HEK293 (cell line): ENCODE results near the gene GHITM.

ENCODE experiments used
- MZF1 ChIP-seq: fragments of 450-650 bp; formaldehyde crosslinking; IDR thresholded peaks from 2 replicates; pipeline ENCODE4 v1.5.1; 2017; ENCODE audit warnings: missing biosample characterization, missing genetic modification characterization, borderline replicate concordance
- REST ChIP-seq: fragments of 450-650 bp; formaldehyde crosslinking; IDR thresholded peaks from 2 replicates; pipeline ENCODE4 v1.5.1; 2016; ENCODE audit warnings: missing biosample characterization, missing genetic modification characterization
- ZNF239 ChIP-seq: fragments of 450-650 bp; formaldehyde crosslinking; IDR thresholded peaks from 2 replicates; pipeline ENCODE4 v1.5.1; 2016; ENCODE audit warnings: missing biosample characterization, missing genetic modification characterization
- ZNF274 ChIP-seq, 2 experiments: fragments of 200-500 bp in 1 of 2; fragments of 450-650 bp in 1 of 2; sonication (Bioruptor generic) in 1 of 2; formaldehyde crosslinking in 1 of 2; IDR thresholded peaks; 2 replicates each; pipeline versions ENCODE4 v1.5.1 to v1.6.1; 2014 to 2016; ENCODE audit warnings: borderline replicate concordance in 1 of 2, inconsistent platforms in 1 of 2, low read length in 1 of 2, missing biosample characterization in 1 of 2, missing genetic modification characterization in 1 of 2
- ZNF510 ChIP-seq: fragments of 450-650 bp; formaldehyde crosslinking; IDR thresholded peaks from 2 replicates; pipeline ENCODE4 v1.5.1; 2018; ENCODE audit warnings: mild to moderate bottlenecking, missing genetic modification characterization, missing biosample characterization; ENCODE audit not compliant: insufficient replicate concordance
- ZNF555 ChIP-seq: fragments of 450-650 bp; formaldehyde crosslinking; conservative IDR thresholded peaks from 2 replicates; pipeline ENCODE4 v1.5.1; 2017; ENCODE audit warnings: missing biosample characterization, mild to moderate bottlenecking, missing genetic modification characterization, inconsistent platforms
- ZNF600 ChIP-seq: fragments of 450-650 bp; formaldehyde crosslinking; IDR thresholded peaks from 2 replicates; pipeline ENCODE4 v1.5.1; 2016; ENCODE audit warnings: missing biosample characterization, missing genetic modification characterization

GRCh38 chr10:84173501-84173929 lies 34.2 kb downstream of the GHITM start, which contains the start of gene GPR15LG:
- TF ChIP-seq ZNF600 (tag by site-specific recombination) (no peak), ZNF239 (tag by site-specific recombination) (no peak), REST (tag by site-specific recombination) (no peak), MZF1 (no peak), ZNF555 (no peak), ZNF274 (IDR thresholded peaks at IDR 0.05; ENCODE audit: low read length) (no peak), ZNF274 (tag by site-specific recombination; IDR thresholded peaks at IDR 0.05; ENCODE audit: borderline replicate concordance) (no peak), ZNF510 (tag by site-specific recombination) (no peak)
